Osteocyte (in vitro differentiated cells): ENCODE measurements around the gene CATSPERZ. TPM values are rescaled to one million over a fixed set of nuclear protein-coding genes. Genes with fewer than 3 reads are reported as not detected.
A peak's percentile ranks its signal among the peaks of the same experiment; 100 is the strongest.

Source experiments
- DNase-seq: peaks from one replicate; pipeline ENCODE4 v3.0.0; 2021; ENCODE audit warnings: mixed read lengths; ENCODE audit not compliant: unreplicated experiment; ENCODE audit errors: extremely low spot score
- H3K27ac Mint-ChIP-seq: one replicate; pipeline ENCODE4 v1.8.0; 2021; ENCODE audit warnings: mild to moderate bottlenecking, mixed read lengths; ENCODE audit not compliant: unreplicated experiment
- H3K27me3 Mint-ChIP-seq: one replicate; pipeline ENCODE4 v1.8.0; 2021; ENCODE audit warnings: mixed read lengths; ENCODE audit not compliant: unreplicated experiment
- H3K36me3 Mint-ChIP-seq: one replicate; pipeline ENCODE4 v1.8.0; 2021; ENCODE audit warnings: mixed read lengths; ENCODE audit not compliant: unreplicated experiment
- H3K4me1 Mint-ChIP-seq: one replicate; pipeline ENCODE4 v1.8.0; 2021; ENCODE audit warnings: mixed read lengths; ENCODE audit not compliant: unreplicated experiment
- H3K4me3 Mint-ChIP-seq: one replicate; pipeline ENCODE4 v1.8.0; 2021; ENCODE audit warnings: mild to moderate bottlenecking, moderate library complexity, mixed read lengths; ENCODE audit not compliant: unreplicated experiment
- H3K9me3 Mint-ChIP-seq: one replicate; pipeline ENCODE4 v1.8.0; 2021; ENCODE audit warnings: mixed read lengths; ENCODE audit not compliant: unreplicated experiment
- CTCF ChIP-seq: fragments of 200-600 bp; sonication (generic); IDR thresholded peaks from 2 replicates; pipeline ENCODE4 v1.5.0; 2021; ENCODE audit warnings: antibody characterized with exemption, mild to moderate bottlenecking, moderate library complexity
- total RNA-seq: library from RNA; stranded (reverse); gene quantifications from 2 replicates; pipeline ENCODE4 v1.2.1, GENCODE V29; 2021

Gene CATSPERZ
- total RNA-seq, 1 donor from 2014 or later = not detected

- no peak for TF ChIP-seq CTCF
- H3K4me1 Mint-ChIP-seq = peaks cover 29% of the 10 kb centered on the region
- H3K27ac Mint-ChIP-seq = peak overlapping the region; percentile 6
- H3K27me3 Mint-ChIP-seq = peaks cover 7% of the 10 kb centered on the region
- H3K4me3 Mint-ChIP-seq = peak overlapping the region; percentile 70
- DNase-seq = no peak
- H3K36me3 Mint-ChIP-seq = peaks cover 9% of the 10 kb centered on the region
- H3K9me3 Mint-ChIP-seq = no peaks in the 10 kb centered on the region
These were observed 14.0 kb upstream of the CATSPERZ start for GRCh38 chr11:64285885-64286800.

- Mint-ChIP-seq H3K36me3 (peaks cover 7% of the 10 kb centered on the region), H3K4me1 (peaks cover 29% of the 10 kb centered on the region), H3K4me3 (peak overlapping the region; percentile 70), H3K27ac (peak overlapping the region; percentile 6), H3K9me3 (no peaks in the 10 kb centered on the region), H3K27me3 (peaks cover 7% of the 10 kb centered on the region)
- no peak for DNase-seq
- no peak for TF ChIP-seq CTCF
These were observed 13.4 kb upstream of the CATSPERZ start for GRCh38 chr11:64286801-64287159.

GRCh38 chr11:64287676-64288352 is 12.3 kb upstream of the CATSPERZ start:
- no peak overlapping the region for H3K27ac Mint-ChIP-seq
- no peaks in the 10 kb centered on the region for H3K9me3 Mint-ChIP-seq
- peak overlapping the region; percentile 10 for H3K4me3 Mint-ChIP-seq
- H3K36me3 Mint-ChIP-seq = peaks cover 5% of the 10 kb centered on the region
- no peak for TF ChIP-seq CTCF
- peaks cover 29% of the 10 kb centered on the region for H3K4me1 Mint-ChIP-seq
- H3K27me3 Mint-ChIP-seq = peaks cover 10% of the 10 kb centered on the region
- DNase-seq = no peak

- no peak overlapping the region for H3K27ac Mint-ChIP-seq
- H3K27me3 Mint-ChIP-seq = peaks cover 15% of the 10 kb centered on the region
- peaks cover 1% of the 10 kb centered on the region for H3K36me3 Mint-ChIP-seq
- DNase-seq = no peak
- peaks cover 24% of the 10 kb centered on the region for H3K4me1 Mint-ChIP-seq
- no peak overlapping the region for H3K4me3 Mint-ChIP-seq
- H3K9me3 Mint-ChIP-seq = no peaks in the 10 kb centered on the region
- no peak for TF ChIP-seq CTCF
These were observed 11.8 kb upstream of the CATSPERZ start for GRCh38 chr11:64288353-64288750.

GRCh38 chr11:64289002-64289564 is 11.1 kb upstream of the CATSPERZ start:
- Mint-ChIP-seq H3K27ac (no peak overlapping the region), H3K4me3 (no peak overlapping the region), H3K9me3 (no peaks in the 10 kb centered on the region), H3K27me3 (peaks cover 16% of the 10 kb centered on the region), H3K4me1 (peaks cover 23% of the 10 kb centered on the region), H3K36me3 (peaks cover 1% of the 10 kb centered on the region)
- DNase-seq = no peak
- TF ChIP-seq CTCF = no peak
